Nephron (organoid): ENCODE measurements around the gene SLC6A11.

Experiments used
- H3K27ac Mint-ChIP-seq, 3 experiments: 2 replicates each; pipeline ENCODE4 v1.8.0; 2020; ENCODE audit warnings: mixed read lengths in 3 of 3, mild to moderate bottlenecking in 2 of 3, moderate library complexity in 1 of 3
- H3K27me3 Mint-ChIP-seq: 2 replicates; pipeline ENCODE4 v1.8.0; 2021; ENCODE audit warnings: low read depth, mild to moderate bottlenecking, moderate library complexity, mixed read lengths
- H3K36me3 Mint-ChIP-seq: 2 replicates; pipeline ENCODE4 v1.8.0; 2020; ENCODE audit warnings: low read depth, mixed read lengths
- H3K4me1 Mint-ChIP-seq: 2 replicates; pipeline ENCODE4 v1.8.0; 2020; ENCODE audit warnings: mixed read lengths
- H3K4me3 Mint-ChIP-seq, 3 experiments: 2 replicates each; pipeline ENCODE4 v1.8.0; 2020; ENCODE audit warnings: mild to moderate bottlenecking in 3 of 3, mixed read lengths in 3 of 3, moderate library complexity in 2 of 3
- H3K9me3 Mint-ChIP-seq: 2 replicates; pipeline ENCODE4 v1.8.0; 2020; ENCODE audit warnings: mixed read lengths
- CTCF ChIP-seq, 3 experiments: fragments of 200-600 bp; sonication (generic); IDR thresholded peaks; one replicate each; pipeline ENCODE4 v1.5.0; 2021; ENCODE audit warnings: antibody characterized with exemption in 3 of 3; ENCODE audit not compliant: unreplicated experiment in 3 of 3

Gene SLC6A11

GRCh38 chr3:10940106-10940505, 124.1 kb downstream of the SLC6A11 start:
- Mint-ChIP-seq H3K27me3 (peaks cover 41% of the 10 kb centered on the region), H3K36me3 (no peaks in the 10 kb centered on the region), H3K4me3 (no peak overlapping the region), H3K9me3 (peaks cover 5% of the 10 kb centered on the region), H3K27ac (no peak overlapping the region), H3K4me1 (peaks cover 12% of the 10 kb centered on the region)
- no peak for TF ChIP-seq CTCF (IDR thresholded peaks at IDR 0.05; ENCODE audit: unreplicated experiment in 3 of 3)

- Mint-ChIP-seq H3K27me3 (peaks cover 52% of the 10 kb centered on the region), H3K4me1 (peaks cover 4% of the 10 kb centered on the region), H3K4me3 (no peak overlapping the region), H3K27ac (peak overlapping the region in 1 of 3 experiments; percentile 72), H3K9me3 (peaks cover 5% of the 10 kb centered on the region), H3K36me3 (no peaks in the 10 kb centered on the region)
- TF ChIP-seq CTCF (IDR thresholded peaks at IDR 0.05; ENCODE audit: unreplicated experiment in 3 of 3): peak; percentile 36 to 45 (median 40)
Observed at GRCh38 chr3:10941972-10942371, 125.9 kb downstream of the SLC6A11 start.

- H3K27ac Mint-ChIP-seq: no peak overlapping the region
Observed at GRCh38 chr3:10942690-10943205, 126.7 kb downstream of the SLC6A11 start.

GRCh38 chr3:10944866-10945265, 128.8 kb downstream of the SLC6A11 start:
- TF ChIP-seq CTCF (IDR thresholded peaks at IDR 0.05; ENCODE audit: unreplicated experiment in 3 of 3): no peak
- H3K4me3 Mint-ChIP-seq: no peak overlapping the region
- H3K36me3 Mint-ChIP-seq: no peaks in the 10 kb centered on the region
- peaks cover 5% of the 10 kb centered on the region for H3K9me3 Mint-ChIP-seq
- no peak overlapping the region for H3K27ac Mint-ChIP-seq
- H3K27me3 Mint-ChIP-seq: peaks cover 54% of the 10 kb centered on the region
- peaks cover 4% of the 10 kb centered on the region for H3K4me1 Mint-ChIP-seq

More at GRCh38 chr3:10942690-10943205, 126.7 kb downstream of the SLC6A11 start:
- Mint-ChIP-seq H3K27me3 (peaks cover 54% of the 10 kb centered on the region), H3K4me1 (peaks cover 4% of the 10 kb centered on the region), H3K36me3 (no peaks in the 10 kb centered on the region), H3K9me3 (peaks cover 5% of the 10 kb centered on the region), H3K4me3 (no peak overlapping the region)
- no peak for TF ChIP-seq CTCF (IDR thresholded peaks at IDR 0.05; ENCODE audit: unreplicated experiment in 3 of 3)

- no peak overlapping the region for H3K4me3 Mint-ChIP-seq
- H3K36me3 Mint-ChIP-seq: no peaks in the 10 kb centered on the region
- TF ChIP-seq CTCF (IDR thresholded peaks at IDR 0.05; ENCODE audit: unreplicated experiment in 3 of 3): peak; percentile 78 to 85 (median 82)
- peaks cover 5% of the 10 kb centered on the region for H3K9me3 Mint-ChIP-seq
- H3K4me1 Mint-ChIP-seq: peaks cover 4% of the 10 kb centered on the region
- H3K27ac Mint-ChIP-seq: no peak overlapping the region
- peaks cover 58% of the 10 kb centered on the region for H3K27me3 Mint-ChIP-seq
Observed at GRCh38 chr3:10945683-10946287, 129.8 kb downstream of the SLC6A11 start.

GRCh38 chr3:10946526-10946925, 130.5 kb downstream of the SLC6A11 start:
- Mint-ChIP-seq H3K27me3 (peaks cover 58% of the 10 kb centered on the region), H3K9me3 (peaks cover 5% of the 10 kb centered on the region), H3K4me3 (no peak overlapping the region), H3K27ac (no peak overlapping the region), H3K36me3 (no peaks in the 10 kb centered on the region), H3K4me1 (peaks cover 4% of the 10 kb centered on the region)
- no peak for TF ChIP-seq CTCF (IDR thresholded peaks at IDR 0.05; ENCODE audit: unreplicated experiment in 3 of 3)
